H1 (cell line): ENCODE data around the gene SGCG. TPM values are rescaled to one million over a fixed set of nuclear protein-coding genes. Genes with fewer than 3 reads are reported as not detected.

Experiments used
- CTCF ChIA-PET: fragments of 300-600 bp; sonication (Branson Sonifier 250); formaldehyde crosslinking; loops from one replicate; lab custom pipeline; 2021; ENCODE audit not compliant: partially characterized antibody; lab: Charles Lee
- POLR2A ChIA-PET: fragments of 300-600 bp; sonication (Branson Sonifier 250); formaldehyde crosslinking; loops from one replicate; lab custom pipeline; 2021; ENCODE audit warnings: inconsistent platforms; ENCODE audit not compliant: partially characterized antibody; lab: Charles Lee
- DNase-seq, 2 experiments: peaks; one replicate each; pipeline versions ENCODE4 v3.0.0 to v3.0.0-alpha.2; 2010 to 2022; ENCODE audit warnings: low spot score in 2 of 2, low read depth in 1 of 2, mixed read lengths in 1 of 2
- FAIRE-seq: peaks from 2 replicates; lab custom pipeline; 2011; peaks lifted over from hg19 to GRCh38; lab: Jason Lieb, UNC
- H2AFZ ChIP-seq: 2 replicates; pipeline ENCODE4 v1.8.1; 2012; ENCODE audit warnings: low read length, inconsistent platforms
- H2AK5ac ChIP-seq: 2 replicates; pipeline ENCODE4 v1.6.1; 2013; ENCODE audit warnings: low read depth, low read length
- H2BK120ac ChIP-seq: replicated peaks from 2 replicates; pipeline ENCODE3; 2013; ENCODE audit warnings: low read depth, low read length, inconsistent platforms
- H2BK12ac ChIP-seq: 2 replicates; pipeline ENCODE4 v1.6.1; 2013; ENCODE audit warnings: low read depth, low read length
- H2BK15ac ChIP-seq: 2 replicates; pipeline ENCODE4 v1.6.1; 2013; ENCODE audit warnings: low read length
- H2BK20ac ChIP-seq: 2 replicates; pipeline ENCODE4 v1.6.1; 2013; ENCODE audit warnings: low read length
- H2BK5ac ChIP-seq: 2 replicates; pipeline ENCODE4 v1.6.1; 2013; ENCODE audit warnings: low read depth, low read length
- H3K14ac ChIP-seq: 2 replicates; pipeline ENCODE4 v1.6.1; 2013; ENCODE audit warnings: inconsistent platforms; ENCODE audit not compliant: insufficient read length
- H3K18ac ChIP-seq: 2 replicates; pipeline ENCODE4 v1.6.1; 2013; ENCODE audit warnings: low read length; ENCODE audit errors: extremely low read depth
- H3K23ac ChIP-seq: 2 replicates; pipeline ENCODE4 v1.6.1; 2013; ENCODE audit warnings: inconsistent platforms; ENCODE audit not compliant: insufficient read length
- H3K23me2 ChIP-seq: 2 replicates; pipeline ENCODE4 v1.6.1; 2013; ENCODE audit warnings: low read depth, low read length
- H3K27ac ChIP-seq: 2 replicates; pipeline ENCODE4 v1.6.1; 2011; ENCODE audit warnings: low read depth, low read length, inconsistent platforms
- H3K27me3 ChIP-seq, 4 experiments: replicated peaks in 1 of 4; 1 replicate in 1 of 4; 2 replicates in 3 of 4; pipeline versions ENCODE4 v1.6.1 to v1.8.1; 2011 to 2013; ENCODE audit warnings: low read length in 3 of 4, mild to moderate bottlenecking in 3 of 4, inconsistent platforms in 2 of 4, mixed read lengths in 2 of 4, moderate library complexity in 1 of 4; ENCODE audit not compliant: control insufficient read depth in 3 of 4, insufficient read depth in 3 of 4; ENCODE audit errors: extremely low read depth in 1 of 4
- H3K36me3 ChIP-seq, 4 experiments: 2 replicates each; pipeline versions ENCODE4 v1.6.1 to v1.8.1; 2011 to 2013; ENCODE audit warnings: mild to moderate bottlenecking in 4 of 4, low read length in 3 of 4, moderate library complexity in 2 of 4, control low read depth in 1 of 4, inconsistent platforms in 1 of 4; ENCODE audit not compliant: insufficient read depth in 4 of 4, control insufficient read depth in 2 of 4
- H3K4ac ChIP-seq: replicated peaks from 2 replicates; pipeline ENCODE3; 2013; ENCODE audit warnings: low read length, low read depth, mixed read lengths, inconsistent platforms; ENCODE audit not compliant: insufficient read length
- H3K4me1 ChIP-seq, 4 experiments: replicated peaks in 1 of 4; 1 replicate in 1 of 4; 2 replicates in 3 of 4; pipeline versions ENCODE4 v1.6.1 to v1.8.1; 2011 to 2013; ENCODE audit warnings: low read length in 3 of 4, inconsistent platforms in 2 of 4, mixed read lengths in 1 of 4; ENCODE audit not compliant: insufficient read depth in 4 of 4, control insufficient read depth in 3 of 4
- H3K4me2 ChIP-seq, 2 experiments: 2 replicates each; pipeline versions ENCODE4 v1.6.1 to v1.8.1; 2011 to 2013; ENCODE audit warnings: low read depth in 2 of 2, low read length in 2 of 2, control low read depth in 1 of 2, inconsistent platforms in 1 of 2, mild to moderate bottlenecking in 1 of 2; ENCODE audit not compliant: insufficient read depth in 1 of 2
- H3K4me3 ChIP-seq, 4 experiments: fragments of 200-600, 300-600 bp in 1 of 4; sonication (generic), shearing (Covaris generic), sonication (Bioruptor Twin) in 1 of 4; 2 replicates each; pipeline versions ENCODE4 v1.5.1 to v1.8.1; 2011 to 2016; ENCODE audit warnings: low read length in 4 of 4, low read depth in 3 of 4, control low read depth in 2 of 4, inconsistent platforms in 2 of 4, mild to moderate bottlenecking in 2 of 4, mixed read lengths in 1 of 4, moderate library complexity in 1 of 4; ENCODE audit not compliant: insufficient read depth in 2 of 4; ENCODE audit errors: extremely low read depth in 1 of 4
- H3K56ac ChIP-seq: replicated peaks from 2 replicates; pipeline ENCODE3; 2013; ENCODE audit warnings: low read depth, mild to moderate bottlenecking, mixed read lengths, low read length, inconsistent platforms; ENCODE audit not compliant: insufficient read length
- H3K79me1 ChIP-seq: 2 replicates; pipeline ENCODE4 v1.6.1; 2013; ENCODE audit warnings: low read depth, low read length, control low read depth
- H3K79me2 ChIP-seq, 2 experiments: 2 replicates each; pipeline versions ENCODE4 v1.6.1 to v1.8.1; 2012 to 2013; ENCODE audit warnings: low read length in 2 of 2, mild to moderate bottlenecking in 2 of 2, inconsistent platforms in 1 of 2; ENCODE audit not compliant: insufficient read depth in 2 of 2, control insufficient read depth in 1 of 2
- H3K9ac ChIP-seq, 4 experiments: replicated peaks in 1 of 4; 1 replicate in 1 of 4; 2 replicates in 3 of 4; pipeline versions ENCODE4 v1.6.1 to v1.8.1; 2011 to 2013; ENCODE audit warnings: low read depth in 3 of 4, low read length in 3 of 4, control low read depth in 2 of 4, mild to moderate bottlenecking in 2 of 4, moderate library complexity in 2 of 4, inconsistent platforms in 1 of 4; ENCODE audit errors: extremely low read depth in 1 of 4
- H3K9me3 ChIP-seq, 2 experiments: 2 replicates each; pipeline versions ENCODE4 v1.6.1 to v1.8.1; 2012 to 2013; ENCODE audit warnings: mild to moderate bottlenecking in 2 of 2, moderate library complexity in 2 of 2, control low read depth in 1 of 2, inconsistent platforms in 1 of 2, low read depth in 1 of 2, low read length in 1 of 2, mixed read lengths in 1 of 2; ENCODE audit not compliant: insufficient read depth in 2 of 2
- H4K20me1 ChIP-seq, 2 experiments: replicated peaks in 1 of 2; 2 replicates each; pipeline versions ENCODE3 to v1.8.1; 2011 to 2013; ENCODE audit warnings: inconsistent platforms in 2 of 2, low read length in 2 of 2, mild to moderate bottlenecking in 1 of 2; ENCODE audit not compliant: insufficient read depth in 2 of 2, control insufficient read depth in 1 of 2
- H4K5ac ChIP-seq: 2 replicates; pipeline ENCODE4 v1.6.1; 2013; ENCODE audit warnings: low read length, low read depth, mixed read lengths, inconsistent platforms; ENCODE audit not compliant: insufficient read length
- H4K8ac ChIP-seq: 2 replicates; pipeline ENCODE4 v1.8.0; 2013; ENCODE audit warnings: mild to moderate bottlenecking, moderate library complexity, low read length, inconsistent platforms; ENCODE audit not compliant: insufficient read depth; ENCODE audit errors: extremely low read depth
- H4K91ac ChIP-seq: replicated peaks from 2 replicates; pipeline ENCODE3; 2013; ENCODE audit warnings: low read length, mixed read lengths, inconsistent platforms; ENCODE audit not compliant: insufficient read length
- HDAC6 ChIP-seq: IDR thresholded peaks from one replicate; pipeline ENCODE4 v1.7.1; 2012; ENCODE audit warnings: low read depth, mild to moderate bottlenecking, inconsistent platforms, low read length, moderate library complexity
- JUN ChIP-seq: IDR thresholded peaks from 2 replicates; pipeline ENCODE4 v1.6.1; 2011; ENCODE audit warnings: low read depth, mild to moderate bottlenecking, improper control_type of control experiment, low read length
- SIRT6 ChIP-seq: IDR thresholded peaks from one replicate; pipeline ENCODE4 v1.7.1; 2012; ENCODE audit warnings: low read length, inconsistent platforms
- SP4 ChIP-seq: IDR thresholded peaks from 2 replicates; pipeline ENCODE4 v1.6.1; 2012; ENCODE audit warnings: low read length, inconsistent platforms
- TAF1 ChIP-seq: IDR thresholded peaks from 2 replicates; pipeline ENCODE4 v1.6.1; 2011; ENCODE audit warnings: mild to moderate bottlenecking, low read depth, low read length
- WGBS, 2 experiments: shearing (Covaris generic) in 1 of 2; methylation state at CpG; one replicate each; pipeline versions ENCODE4 v1.1.6 to v1.1.7; 2013 to 2015; ENCODE audit warnings: low lambda C conversion rate in 2 of 2, mixed read lengths in 2 of 2, inconsistent platforms in 1 of 2, low coverage in 1 of 2, missing lambda C conversion rate in 1 of 2; ENCODE audit not compliant: insufficient replicate concordance in 2 of 2, insufficient coverage in 1 of 2, insufficient read length in 1 of 2; ENCODE audit errors: extremely low coverage in 1 of 2, missing lambda C conversion rate in 1 of 2; 5-methylcytosine and 5-hydroxymethylcytosine counted together
- polyA plus RNA-seq, 7 experiments: library from polyadenylated mRNA; depleted of rRNA in 3 of 7; stranded (reverse) in 5 of 7; unstranded in 2 of 7; fragments of >200 nt in 5 of 7; fragments of 200-250 nt in 2 of 7; gene quantifications; 1 replicate in 5 of 7; 2 replicates in 1 of 7; 4 replicates in 1 of 7; pipeline versions ENCODE4 v1.2.1 to v1.2.3, GENCODE V29; 2011 to 2013; ENCODE audit warnings: missing spikeins in 2 of 7, mixed read lengths in 2 of 7
- total RNA-seq: library from RNA; stranded (reverse); fragmentation: NEBNext Ultra II Directional; extraction: Animal tissue kit (Norgen Biotek cat#: 25700); gene quantifications from 2 replicates; pipeline ENCODE4 v1.2.1, GENCODE V29; 2021
- TF ChIP-seq, protein P1 (sequence below), 3 experiments: IDR thresholded peaks; 1 replicate in 2 of 3; 2 replicates in 1 of 3; pipeline versions ENCODE4 v1.5.1 to v1.6.1; 2011; ENCODE audit warnings: low read length in 3 of 3, mild to moderate bottlenecking in 3 of 3, inconsistent platforms in 2 of 3, low read depth in 1 of 3, moderate library complexity in 1 of 3; ENCODE audit not compliant: insufficient read depth in 1 of 3; ENCODE audit errors: control extremely low read depth in 1 of 3

Gene SGCG
- total and polyA plus RNA-seq, 2 of the 8 experiments (the other 6 are each of a cell fraction or from before 2014, with no cell fraction given), result 0.05 TPM; not detected in 1

DNA sequence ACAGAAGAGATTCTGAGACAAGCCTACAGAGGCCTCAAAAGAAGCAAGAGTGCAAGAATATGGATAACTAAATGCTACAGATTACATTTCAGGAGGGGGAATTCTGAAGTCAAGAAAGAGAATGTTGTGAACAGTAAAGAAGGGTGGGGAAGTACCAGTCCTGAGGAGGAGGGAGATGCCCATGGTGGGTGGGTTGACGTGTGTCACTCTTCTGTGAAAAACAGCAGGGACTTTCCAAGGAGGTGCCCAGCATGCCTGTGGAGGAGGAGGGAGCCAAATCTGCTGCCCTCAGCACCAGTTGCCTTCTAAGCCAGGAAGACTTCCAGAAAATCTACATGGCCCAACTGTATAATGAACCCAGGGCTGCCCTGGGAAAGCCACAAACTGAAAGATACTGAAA, 87.7 kb downstream of the SGCG start:
- H2BK120ac ChIP-seq, result no peak overlapping the region
- POLR2A ChIA-PET, result no interaction called here
- TF ChIP-seq SP4 (no peak), JUN (no peak), SIRT6 (no peak), TAF1 (no peak), HDAC6 (no peak)
- TF ChIP-seq, protein P1, sequence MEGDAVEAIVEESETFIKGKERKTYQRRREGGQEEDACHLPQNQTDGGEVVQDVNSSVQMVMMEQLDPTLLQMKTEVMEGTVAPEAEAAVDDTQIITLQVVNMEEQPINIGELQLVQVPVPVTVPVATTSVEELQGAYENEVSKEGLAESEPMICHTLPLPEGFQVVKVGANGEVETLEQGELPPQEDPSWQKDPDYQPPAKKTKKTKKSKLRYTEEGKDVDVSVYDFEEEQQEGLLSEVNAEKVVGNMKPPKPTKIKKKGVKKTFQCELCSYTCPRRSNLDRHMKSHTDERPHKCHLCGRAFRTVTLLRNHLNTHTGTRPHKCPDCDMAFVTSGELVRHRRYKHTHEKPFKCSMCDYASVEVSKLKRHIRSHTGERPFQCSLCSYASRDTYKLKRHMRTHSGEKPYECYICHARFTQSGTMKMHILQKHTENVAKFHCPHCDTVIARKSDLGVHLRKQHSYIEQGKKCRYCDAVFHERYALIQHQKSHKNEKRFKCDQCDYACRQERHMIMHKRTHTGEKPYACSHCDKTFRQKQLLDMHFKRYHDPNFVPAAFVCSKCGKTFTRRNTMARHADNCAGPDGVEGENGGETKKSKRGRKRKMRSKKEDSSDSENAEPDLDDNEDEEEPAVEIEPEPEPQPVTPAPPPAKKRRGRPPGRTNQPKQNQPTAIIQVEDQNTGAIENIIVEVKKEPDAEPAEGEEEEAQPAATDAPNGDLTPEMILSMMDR (IDR thresholded peaks at IDR 0.05; ENCODE audit: control extremely low read depth in 1 of 3, insufficient read depth in 1 of 3, low read depth in 1 of 3, low read length in 3 of 3), result no peak
- TF ChIP-seq, all 59 proteins: peak for 0
- Histone ChIP-seq H3K4me2 (no peak overlapping the region), H3K27me3 (peaks cover 0 to 2% (median 0%) of the 10 kb centered on the region in 4 experiments; a peak in 1 of 7 replicates), H4K5ac (no peak overlapping the region), H2BK12ac (no peak overlapping the region), H2BK5ac (no peak overlapping the region), H3K4me3 (no peak overlapping the region), H3K23ac (no peak overlapping the region), H3K23me2 (no peaks in the 10 kb centered on the region), H3K56ac (no peak overlapping the region), H3K14ac (no peak overlapping the region), H4K91ac (no peak overlapping the region), H2BK20ac (no peak overlapping the region), H3K79me2 (no peaks in the 10 kb centered on the region), H3K9ac (no peak overlapping the region), H2BK15ac (no peak overlapping the region), H3K9me3 (no peaks in the 10 kb centered on the region), H3K4ac (no peak overlapping the region), H2AFZ (no peak overlapping the region), H3K18ac (no peak overlapping the region), H3K27ac (no peak overlapping the region), H4K8ac (no peak overlapping the region), H2AK5ac (no peak overlapping the region), H3K79me1 (no peaks in the 10 kb centered on the region), H4K20me1 (no peaks in the 10 kb centered on the region), H3K4me1 (no peaks in the 10 kb centered on the region), H3K36me3 (no peaks in the 10 kb centered on the region)
- WGBS, 2 experiments, result 86% methylated on average over 1 of the region's 1 CpG; no CpG with 5 or more reads in 1 of the 2 experiments
- FAIRE-seq, result no peak
- no peak for DNase-seq
- CTCF ChIA-PET, result no interaction called here
